Tongue (tissue), 2 donors: ENCODE measurements around the gene PCP4L1. TPM values are rescaled to one million over a fixed set of nuclear protein-coding genes. Genes with fewer than 3 reads are reported as not detected.
"Not testable (repeated sequence)": the region's sequence is repeated elsewhere in the genome, so short reads cannot be mapped to it uniquely, and the experiment has no call there.

Source experiments
- DNase-seq: peaks from one replicate; pipeline ENCODE4 v3.0.0-alpha.2; 2015
- total RNA-seq: library from RNA; depleted of rRNA; stranded (reverse); fragments of >200 nt; gene quantifications from one replicate; pipeline ENCODE4 v1.2.3, GENCODE V29; 2014

The PCP4L1 gene
- total RNA-seq, 1 donor from 2014 or later, result 4.9 TPM

- no peak for DNase-seq
These were observed 28.6 kb upstream of the PCP4L1 start for GRCh38 chr1:161229896-161230295.

GRCh38 chr1:161230762-161231161, 27.8 kb upstream of the PCP4L1 start:
- DNase-seq, result no peak

DNA sequence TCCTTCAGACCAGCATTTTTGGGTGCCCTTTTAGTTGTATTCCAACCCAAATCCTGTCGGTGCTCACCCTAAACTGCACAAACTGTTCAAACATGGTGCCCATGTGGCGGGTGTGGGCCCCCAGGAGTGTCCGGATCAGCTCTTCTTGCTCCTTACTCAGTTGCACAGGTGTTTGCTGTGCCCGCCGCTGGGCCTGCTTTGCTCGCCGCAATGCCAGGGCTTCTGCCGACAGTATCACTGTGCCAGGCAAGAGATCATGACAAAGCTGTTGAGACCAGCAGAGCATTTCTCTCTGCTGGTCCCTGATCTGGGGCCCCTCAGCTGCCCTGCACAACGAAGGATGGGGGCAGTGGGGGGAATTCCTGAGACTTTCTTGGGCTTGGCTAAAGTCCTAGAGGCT, 25.4 kb upstream of the PCP4L1 start:
- DNase-seq, result no peak

DNA sequence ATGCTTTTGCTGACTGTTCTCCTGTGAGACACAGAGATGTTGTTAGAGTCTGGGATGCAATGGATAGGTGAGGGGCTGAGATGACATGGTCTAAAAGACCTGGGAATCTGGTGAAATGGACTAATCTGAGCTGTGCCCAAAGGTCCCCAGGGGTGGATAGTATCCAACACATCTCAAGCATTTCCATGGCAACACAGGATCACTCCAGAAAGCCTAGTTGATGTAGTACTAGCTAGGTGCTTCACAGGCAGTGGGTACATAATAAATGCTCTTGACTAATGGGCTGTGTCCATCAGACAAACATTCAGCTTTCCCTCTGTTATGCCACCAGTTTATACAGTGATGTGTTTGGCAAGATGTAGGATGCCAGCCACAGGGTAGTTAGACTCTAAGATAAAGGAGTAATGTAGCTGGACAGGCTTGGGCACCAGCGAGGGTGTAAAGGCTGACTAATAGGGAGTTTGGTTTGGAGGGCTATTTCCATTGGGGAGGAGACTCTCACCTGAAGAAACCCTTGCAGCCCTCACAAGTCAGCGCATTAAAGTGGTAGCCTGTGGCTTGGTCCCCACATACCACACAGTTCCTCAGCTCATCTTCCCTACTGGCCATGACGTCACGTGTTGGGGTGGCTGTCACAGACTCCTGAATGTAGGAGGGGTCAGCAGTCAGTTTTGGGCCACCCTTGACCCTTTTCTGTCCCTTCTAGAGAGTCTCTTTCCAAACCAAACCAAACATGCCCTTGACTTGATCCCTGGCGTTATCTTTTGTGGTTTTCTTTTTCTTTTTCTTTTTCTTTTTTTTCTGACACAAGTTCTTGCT, 22.4 kb upstream of the PCP4L1 start:
- DNase-seq, result no peak

DNA sequence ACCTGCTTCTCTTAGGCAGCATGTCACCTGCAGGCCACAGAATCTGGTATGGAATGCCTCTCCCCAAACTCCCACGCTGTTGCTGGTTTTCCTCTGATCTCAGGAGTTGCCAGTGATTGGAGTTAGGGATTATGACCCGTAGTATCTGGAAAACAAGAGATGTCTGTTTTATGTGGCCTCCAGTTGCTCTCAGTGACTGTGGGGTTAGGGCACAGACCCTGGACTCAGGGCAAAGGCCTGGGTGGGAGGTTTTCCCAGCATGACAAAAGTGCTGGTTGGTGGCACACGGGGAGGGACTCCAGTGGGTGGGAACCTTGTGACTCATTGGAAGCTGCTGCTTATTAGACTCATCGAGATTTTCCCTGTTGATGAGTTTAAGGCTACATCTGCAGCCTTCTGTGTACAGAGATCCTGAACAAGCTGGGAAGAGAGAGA, 20.5 kb upstream of the PCP4L1 start, which contains the start of gene NR1I3:
Gene NR1I3 (minus strand): TSS at position 165 of the 435 bp plus-strand sequence. CDS start 1,638 bp downstream, outside the sequence.
- DNase-seq, result no peak

- DNase-seq, result no peak
These were observed 16.9 kb upstream of the PCP4L1 start for GRCh38 chr1:161241682-161242081.

DNA sequence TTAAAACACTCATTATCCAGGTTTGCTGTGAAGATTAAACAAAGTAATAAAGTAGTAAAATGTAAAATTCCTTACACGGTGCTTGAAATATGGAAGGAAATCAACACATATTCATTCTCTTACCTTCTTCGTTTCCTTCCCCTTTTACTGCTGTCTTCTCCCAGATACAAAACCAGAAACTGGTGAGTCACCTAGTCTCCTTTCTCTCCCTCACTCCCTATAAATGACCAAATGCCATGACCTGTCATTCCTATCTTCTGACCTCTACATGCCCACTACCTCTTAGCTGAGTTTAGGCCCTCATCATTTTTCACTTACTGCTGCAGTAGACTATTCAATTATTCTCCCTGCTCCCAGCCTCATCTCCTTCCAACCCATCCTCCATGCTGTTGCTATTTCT, 16.2 kb upstream of the PCP4L1 start:
- no peak for DNase-seq

DNA sequence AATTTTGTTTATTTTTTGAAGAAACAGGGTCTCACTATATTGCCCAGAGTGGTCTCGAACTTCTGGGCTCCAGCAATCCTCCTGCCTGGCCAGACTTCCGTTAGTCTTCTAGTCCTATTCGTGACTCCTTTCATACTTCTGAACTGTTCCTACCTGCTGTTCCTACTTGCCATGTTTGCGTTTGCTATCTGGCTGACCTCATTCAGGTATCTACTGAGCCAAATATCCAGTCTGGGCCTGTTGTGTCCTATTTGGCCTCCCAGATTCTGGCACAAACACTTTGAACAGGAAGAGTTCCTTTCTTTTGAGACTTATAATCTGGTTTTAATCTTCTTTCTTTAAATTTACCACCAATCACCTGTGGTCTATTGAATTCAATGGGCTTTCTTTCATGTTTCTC, 13.7 kb upstream of the PCP4L1 start:
- DNase-seq, result no peak

GRCh38 chr1:161250100-161250499, 8.4 kb upstream of the PCP4L1 start:
- not testable (repeated sequence) for DNase-seq

- DNase-seq, result no peak
These were observed 7.7 kb upstream of the PCP4L1 start for GRCh38 chr1:161250829-161251228.

DNA sequence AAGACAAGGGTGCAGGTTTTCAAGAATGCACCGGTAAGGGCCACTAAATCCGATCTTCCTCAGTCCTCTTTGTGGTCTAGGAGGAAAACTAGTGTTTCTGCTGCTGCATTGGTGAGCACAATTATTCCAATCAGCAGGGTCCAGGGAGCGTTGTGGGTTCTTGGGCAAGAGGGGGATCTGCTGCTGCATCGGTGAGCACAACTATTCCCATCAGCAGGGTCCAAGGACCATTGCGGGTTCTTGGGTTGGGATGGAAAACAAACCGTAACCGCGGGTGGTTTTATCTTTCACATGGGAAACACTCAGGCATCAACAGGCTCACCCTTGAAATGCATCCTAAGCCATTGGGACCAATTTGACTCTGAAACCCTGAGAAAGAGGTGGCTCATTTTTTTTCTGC, 7.0 kb upstream of the PCP4L1 start:
- DNase-seq, result no peak

GRCh38 chr1:161255302-161255701, 3.2 kb upstream of the PCP4L1 start:
- DNase-seq, result not testable (repeated sequence)

- DNase-seq, result not testable (repeated sequence)
These were observed 2.5 kb upstream of the PCP4L1 start for GRCh38 chr1:161255955-161256520.

DNA sequence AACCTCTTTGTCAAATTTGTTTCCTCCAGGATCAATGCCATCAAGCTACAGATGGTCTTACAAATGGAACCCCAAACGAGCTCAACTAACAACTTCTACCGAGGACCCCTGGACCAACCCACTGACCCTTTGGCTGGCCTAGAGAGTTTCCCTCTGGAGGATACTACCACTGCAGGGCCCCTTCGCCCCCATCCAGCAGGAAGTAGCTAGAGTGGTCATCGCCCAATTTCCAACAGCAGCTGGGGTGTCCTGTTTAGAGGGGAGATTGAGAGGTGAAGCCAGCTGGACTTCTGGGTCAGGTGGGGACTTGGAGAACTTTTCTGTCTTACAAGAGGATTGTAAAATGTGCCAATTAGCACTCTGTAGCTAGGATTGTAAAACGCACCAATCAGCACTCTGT, 1.4 kb upstream of the PCP4L1 start:
- DNase-seq, result not testable (repeated sequence)

DNA sequence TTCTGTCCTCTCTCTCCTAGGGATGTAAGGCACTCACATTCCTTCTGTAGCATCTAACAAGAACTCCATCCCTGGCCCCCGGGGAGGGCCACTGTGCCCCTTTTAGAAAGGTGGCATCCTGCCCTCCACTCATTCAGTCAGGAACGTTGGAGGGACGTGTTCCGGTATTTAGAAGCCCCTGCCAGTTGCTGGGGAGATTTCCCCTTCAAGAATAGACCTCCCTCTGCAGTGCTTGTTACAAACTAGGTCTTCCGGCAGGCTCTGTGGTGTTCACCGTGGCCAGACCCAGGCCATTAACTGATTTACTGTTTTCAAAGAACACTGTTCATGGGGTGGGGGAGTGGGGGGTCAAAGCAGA, 779 bp downstream of the PCP4L1 start:
- no peak for DNase-seq

GRCh38 chr1:161259765-161260164, 1.2 kb downstream of the PCP4L1 start:
- DNase-seq, result no peak

- peak; percentile 54 for DNase-seq
These were observed 2.1 kb downstream of the PCP4L1 start for GRCh38 chr1:161260376-161261260.

DNA sequence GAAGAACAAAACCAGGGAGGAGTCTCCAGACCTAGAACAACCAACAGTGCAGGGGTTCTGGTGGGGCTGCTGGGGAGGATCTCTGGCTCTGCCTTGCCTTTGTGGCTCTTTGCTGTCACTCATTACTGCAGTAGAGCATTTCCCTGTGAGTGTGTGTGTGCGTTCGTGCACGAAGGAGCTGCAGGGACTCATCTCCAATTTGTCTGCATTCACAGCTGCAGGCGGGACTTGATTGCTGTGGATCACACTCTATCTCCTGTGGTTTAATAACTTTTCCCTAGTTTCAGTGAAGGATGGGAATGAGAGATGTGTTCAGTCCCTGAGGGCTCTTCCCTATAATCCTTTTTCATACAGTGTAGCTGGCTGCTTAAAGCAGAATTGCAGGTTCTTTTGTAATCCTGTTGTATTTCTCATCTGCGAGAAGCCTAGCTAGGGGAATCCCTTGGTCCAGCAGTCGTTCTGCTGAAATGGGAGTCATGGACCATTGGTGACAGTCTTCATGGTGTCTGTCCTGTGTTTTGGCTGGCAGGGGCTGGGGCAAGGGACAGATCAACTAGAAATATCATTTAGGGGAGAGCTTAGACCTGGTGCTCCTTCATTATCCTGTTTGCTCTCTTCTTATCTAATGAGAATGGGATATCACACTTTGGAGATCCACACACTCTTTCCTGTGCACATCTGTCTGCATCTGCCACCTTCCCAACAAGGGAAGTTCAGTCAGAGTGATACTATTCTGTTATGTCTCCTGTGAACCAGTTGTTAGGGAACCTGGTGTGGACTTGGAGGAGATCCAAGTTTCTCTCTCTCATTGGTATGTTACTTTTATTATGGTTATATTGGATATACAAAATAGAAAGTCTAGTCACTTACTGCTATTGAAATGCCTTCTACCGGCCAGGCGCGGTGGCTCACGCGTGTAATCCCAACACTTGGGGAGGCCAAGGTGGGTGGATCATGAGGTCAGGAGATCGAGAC, 3.0 kb downstream of the PCP4L1 start:
- DNase-seq, result peak; percentile 31

GRCh38 chr1:161265305-161265704, 6.8 kb downstream of the PCP4L1 start:
- DNase-seq, result no peak

- DNase-seq, result no peak
These were observed 7.7 kb downstream of the PCP4L1 start for GRCh38 chr1:161266202-161266601.

- DNase-seq, result no peak
These were observed 8.3 kb downstream of the PCP4L1 start for GRCh38 chr1:161266836-161267235.

- no peak for DNase-seq
These were observed 8.8 kb downstream of the PCP4L1 start for GRCh38 chr1:161267321-161267720.
